GM10248 (cell line): ENCODE data around the gene ASPSCR1.

ENCODE experiments used
- CTCF ChIA-PET: fragments of 300-600 bp; sonication (Branson Sonifier 250); formaldehyde crosslinking; extraction: SDS; loops from one replicate; lab custom pipeline; 2021; ENCODE audit warnings: antibody characterized with exemption; lab: Yijun Ruan, JAX
- POLR2A ChIA-PET: fragments of 350-650 bp; sonication (Branson Sonifier 250); formaldehyde crosslinking; extraction: SDS; loops from one replicate; lab custom pipeline; 2020; ENCODE audit warnings: antibody characterized with exemption; lab: Yijun Ruan, JAX
- DNase-seq: peaks from one replicate; pipeline ENCODE4 v3.0.0; 2012; ENCODE audit errors: extremely low spot score
- TF ChIP-seq, protein P1 (sequence below): IDR thresholded peaks from 2 replicates; pipeline ENCODE4 v1.5.1; 2012; ENCODE audit warnings: mild to moderate bottlenecking, low read depth; ENCODE audit errors: extremely low read depth, missing control alignments, control extremely low read depth

ASPSCR1 gene

DNA sequence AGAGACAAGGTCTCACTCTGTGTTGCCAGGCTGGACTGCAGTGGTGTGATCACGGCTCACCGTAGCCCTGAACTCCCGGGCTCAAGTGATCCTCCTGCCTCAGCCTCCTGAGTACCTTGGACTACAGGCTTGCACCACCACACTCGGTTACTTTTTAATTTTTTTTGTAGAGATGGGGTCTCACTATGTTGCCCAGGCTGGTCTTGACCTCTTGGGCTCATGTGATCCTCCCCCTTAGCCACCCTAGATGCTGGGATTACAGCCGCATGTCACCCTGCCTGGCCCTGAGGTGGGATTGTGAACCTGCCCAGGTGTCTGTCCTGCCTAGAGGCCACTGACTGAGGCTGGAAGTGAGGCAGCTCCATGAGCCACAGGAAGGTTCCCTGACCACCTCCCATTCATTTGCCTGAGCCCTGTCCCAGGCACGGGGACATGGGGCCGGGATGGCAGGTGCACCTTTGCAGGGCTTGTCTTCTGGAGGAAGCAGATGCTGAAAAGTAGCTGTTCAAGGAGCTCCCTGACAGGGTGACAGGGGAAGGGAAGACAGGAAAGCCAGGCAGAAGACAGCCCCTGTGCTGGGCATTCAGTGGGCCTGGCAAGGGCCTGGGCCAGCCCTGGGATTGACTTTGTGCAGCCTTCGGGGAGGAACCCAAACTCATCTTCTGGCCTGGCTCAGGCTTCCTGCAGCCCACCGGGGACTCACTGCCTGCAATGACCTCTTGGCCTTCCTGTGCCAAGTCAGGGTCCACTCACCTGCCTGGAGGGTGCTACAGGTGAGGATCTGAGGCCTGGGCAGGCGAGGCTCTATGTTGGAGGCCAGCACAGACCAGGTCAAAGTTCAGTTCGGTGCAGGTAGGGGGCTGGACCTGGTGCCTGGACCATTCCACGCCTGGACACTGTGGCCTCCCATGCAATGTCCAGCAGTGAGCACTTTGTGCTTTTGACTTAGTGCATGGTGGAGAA is 8.3 kb upstream of the ASPSCR1 start:
- POLR2A ChIA-PET: no interaction called here
- CTCF ChIA-PET: interaction anchor here (1.3 to 2.7 kb wide), 2 partner anchors 9 to 52 kb away, joined by 4 to 22 read pairs; no protein-coding TSS in a partner anchor
- TF ChIP-seq, protein P1, sequence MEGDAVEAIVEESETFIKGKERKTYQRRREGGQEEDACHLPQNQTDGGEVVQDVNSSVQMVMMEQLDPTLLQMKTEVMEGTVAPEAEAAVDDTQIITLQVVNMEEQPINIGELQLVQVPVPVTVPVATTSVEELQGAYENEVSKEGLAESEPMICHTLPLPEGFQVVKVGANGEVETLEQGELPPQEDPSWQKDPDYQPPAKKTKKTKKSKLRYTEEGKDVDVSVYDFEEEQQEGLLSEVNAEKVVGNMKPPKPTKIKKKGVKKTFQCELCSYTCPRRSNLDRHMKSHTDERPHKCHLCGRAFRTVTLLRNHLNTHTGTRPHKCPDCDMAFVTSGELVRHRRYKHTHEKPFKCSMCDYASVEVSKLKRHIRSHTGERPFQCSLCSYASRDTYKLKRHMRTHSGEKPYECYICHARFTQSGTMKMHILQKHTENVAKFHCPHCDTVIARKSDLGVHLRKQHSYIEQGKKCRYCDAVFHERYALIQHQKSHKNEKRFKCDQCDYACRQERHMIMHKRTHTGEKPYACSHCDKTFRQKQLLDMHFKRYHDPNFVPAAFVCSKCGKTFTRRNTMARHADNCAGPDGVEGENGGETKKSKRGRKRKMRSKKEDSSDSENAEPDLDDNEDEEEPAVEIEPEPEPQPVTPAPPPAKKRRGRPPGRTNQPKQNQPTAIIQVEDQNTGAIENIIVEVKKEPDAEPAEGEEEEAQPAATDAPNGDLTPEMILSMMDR: no peak
- DNase-seq: no peak

DNA sequence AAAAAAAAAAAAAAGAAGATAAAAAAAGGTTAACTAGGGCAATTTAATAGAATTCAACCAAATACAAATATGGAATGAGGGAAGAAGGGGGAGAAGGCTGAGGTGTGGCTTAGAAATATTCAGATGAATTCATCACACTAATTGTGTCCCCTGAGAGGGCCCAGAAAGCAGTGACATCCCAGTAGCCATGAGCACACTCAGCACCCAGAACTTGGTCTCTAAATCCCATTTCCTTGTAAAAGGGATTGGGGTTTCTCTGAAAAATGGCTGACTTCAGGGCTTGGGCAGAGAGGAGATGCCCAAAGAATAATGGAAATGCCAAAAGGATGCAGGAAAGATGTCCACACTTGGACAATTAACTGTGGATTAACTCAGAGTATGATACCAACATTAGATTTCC is 4.0 kb upstream of the ASPSCR1 start:
- ChIA-PET CTCF (interaction anchor here (2.3 kb wide), 1 partner anchor 13 kb away, joined by 12 read pairs; the partner anchor contains the start of gene NOTUM), POLR2A (no interaction called here)
- no peak for DNase-seq
- TF ChIP-seq, protein P1: no peak

DNA sequence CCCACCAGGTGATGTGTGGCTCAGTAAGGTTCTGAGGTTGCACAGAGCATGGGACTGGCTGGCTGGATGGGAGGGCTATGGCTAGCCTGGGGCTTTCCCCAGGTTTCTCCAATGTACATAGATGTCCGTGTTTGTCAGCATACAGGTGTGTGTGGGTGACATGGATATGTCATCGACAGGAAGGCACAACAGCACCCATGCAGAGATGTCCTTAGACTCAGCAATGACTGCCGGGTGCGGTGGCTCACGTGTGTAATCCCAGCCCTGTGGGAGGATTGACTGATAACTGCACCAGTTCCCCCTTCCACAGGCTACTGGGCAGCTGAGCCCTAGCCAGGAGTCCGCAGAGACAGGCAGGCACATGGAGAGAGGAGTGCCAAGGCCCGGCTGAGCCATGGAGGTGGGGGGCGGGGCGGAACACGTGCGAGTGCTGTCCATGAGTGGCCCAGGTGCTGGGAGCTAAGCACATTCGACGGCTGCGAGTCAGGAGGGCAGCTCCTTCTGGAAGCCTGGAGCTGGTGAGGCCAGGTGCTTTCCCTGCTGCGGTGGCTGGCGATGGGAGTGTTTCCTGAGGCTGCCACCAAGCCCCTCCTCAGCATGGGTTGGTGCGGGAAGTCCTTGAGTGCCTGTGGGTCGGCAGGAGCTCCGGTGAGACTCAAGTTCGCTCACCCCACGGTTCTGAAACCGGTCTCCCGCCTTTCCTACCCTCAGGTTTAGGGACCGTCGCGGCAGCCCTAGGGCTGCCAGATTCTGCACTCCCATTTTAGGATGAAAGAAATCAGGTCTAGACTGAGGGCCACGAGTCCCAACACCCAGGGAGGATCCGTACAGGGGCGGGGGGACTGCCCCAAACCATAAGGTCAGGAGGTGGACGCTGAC is 858 bp upstream of the ASPSCR1 start:
- CTCF ChIA-PET: interaction anchor here (1.3 to 1.9 kb wide), 4 partner anchors 9 to 17 kb away, joined by 3 to 14 read pairs (median 5); no protein-coding TSS in a partner anchor
- POLR2A ChIA-PET: interaction anchor here (1.1 kb wide), 1 partner anchor 9 kb away, joined by 6 read pairs; no protein-coding TSS in a partner anchor

DNA sequence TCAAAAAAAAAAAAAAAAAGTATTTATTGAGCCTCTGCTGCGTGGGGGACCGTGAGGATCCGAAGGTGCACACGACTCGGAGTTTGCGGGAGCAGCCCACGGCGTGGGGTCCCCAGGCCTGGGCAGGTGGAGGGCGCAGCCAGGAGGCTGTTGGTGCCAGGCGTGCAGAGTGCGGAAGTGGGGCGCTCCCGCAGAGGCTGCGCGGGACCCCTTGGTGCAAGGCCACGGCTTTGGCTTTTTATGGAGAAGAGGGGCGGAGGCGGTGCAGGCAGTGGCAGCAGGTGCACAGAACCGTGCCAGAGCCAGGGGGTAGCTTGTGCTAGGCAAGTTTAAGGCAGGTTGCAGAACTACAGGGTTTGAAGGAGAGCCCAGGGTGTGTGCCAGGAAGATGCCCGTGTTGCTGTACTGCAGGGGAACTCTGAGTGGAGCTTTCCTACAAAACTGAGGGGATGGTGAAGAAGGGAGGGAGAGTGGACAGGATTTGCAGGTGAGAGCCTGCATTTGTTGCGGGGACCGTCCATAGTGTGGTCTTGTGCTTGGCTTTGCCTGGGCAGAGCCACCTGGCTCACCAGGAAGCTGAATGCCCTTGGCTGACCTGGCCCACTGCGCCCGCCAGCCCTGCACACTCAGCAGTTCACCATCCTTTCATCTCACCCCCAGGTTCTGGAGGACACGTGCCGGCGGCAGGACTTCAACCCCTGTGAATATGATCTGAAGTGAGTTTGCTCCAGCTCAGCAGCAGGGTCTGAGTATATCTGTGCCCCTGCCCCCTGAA is 1.3 kb downstream of the ASPSCR1 start:
- TF ChIP-seq, protein P1: no peak
- POLR2A ChIA-PET: no interaction called here
- no peak for DNase-seq
- CTCF ChIA-PET: interaction anchor here (1.2 to 3.4 kb wide), 2 partner anchors 19 to 59 kb away, joined by 3 to 18 read pairs; partner anchors contain the start of gene DCXR

More for the DNA sequence above, 858 bp upstream of the ASPSCR1 start:
- no peak for DNase-seq
- TF ChIP-seq, protein P1: no peak

DNA sequence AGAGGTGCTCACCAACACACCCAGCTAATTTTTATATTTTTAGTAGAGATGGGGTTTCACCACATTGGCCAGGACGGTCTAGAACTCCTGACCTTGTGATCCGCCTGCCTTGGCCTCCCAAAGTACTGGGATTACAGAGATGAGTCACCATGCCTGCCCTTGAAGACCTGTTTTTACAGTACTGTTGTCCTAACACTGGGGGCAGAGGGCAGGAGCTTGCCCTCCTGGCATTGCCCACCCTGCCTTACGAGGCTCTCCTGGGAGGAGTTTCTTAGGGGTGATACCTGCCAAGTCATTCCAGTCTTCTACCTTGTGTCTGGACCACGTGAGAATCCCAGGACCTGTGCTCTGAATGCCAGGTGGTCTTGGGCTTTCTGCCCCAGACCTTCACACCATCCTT is 2.7 kb downstream of the ASPSCR1 start:
- ChIA-PET CTCF (interaction anchor here (1.2 to 3.4 kb wide), 3 partner anchors 20 to 58 kb away, joined by 3 to 18 read pairs (median 4); partner anchors contain the start of gene DCXR), POLR2A (no interaction called here)
- TF ChIP-seq, protein P1: no peak
- no peak for DNase-seq
